Stimulated activated CD8-positive, alpha-beta memory T cell treated with anti-CD3 and anti-CD28 coated beads, Interleukin-7, amount 100 ng/mL, for 48 hours (primary cell): Measurements from ENCODE around the gene COL13A1.

ENCODE experiments used
- DNase-seq, 2 donors: peaks; one replicate each; pipeline ENCODE4 v3.0.0-alpha.2; 2020; ENCODE audit warnings: low read depth in 1 of 2; ENCODE audit errors: extremely low read depth in 1 of 2

Gene COL13A1

DNA sequence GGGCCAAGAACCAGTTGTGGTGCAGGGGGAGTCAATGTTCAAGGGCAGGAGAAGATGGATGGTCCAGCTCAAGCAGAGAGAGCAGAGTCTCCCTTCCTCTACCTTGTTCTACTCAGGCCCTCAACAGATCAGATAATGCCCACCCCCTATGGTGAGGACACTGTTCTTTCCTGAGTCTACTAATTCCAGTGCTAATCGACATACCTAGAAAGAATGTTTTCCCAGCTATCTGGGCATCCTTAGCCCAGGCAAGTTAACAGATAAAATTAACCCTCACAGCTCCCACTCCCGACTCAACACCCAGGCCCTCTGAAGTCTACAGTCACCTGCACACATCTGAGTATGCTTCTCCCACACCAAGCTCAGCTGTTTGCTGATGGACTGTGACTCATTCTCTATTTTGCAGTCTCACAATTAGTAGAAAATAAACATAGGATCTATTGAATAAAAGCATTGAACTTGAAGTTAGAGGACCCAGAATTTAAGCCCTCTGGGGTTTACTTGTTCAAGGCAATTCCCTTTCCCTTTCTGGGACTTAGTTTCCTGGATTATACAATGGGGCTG lies 17.1 kb downstream of the COL13A1 start:
- no peak for DNase-seq

DNA sequence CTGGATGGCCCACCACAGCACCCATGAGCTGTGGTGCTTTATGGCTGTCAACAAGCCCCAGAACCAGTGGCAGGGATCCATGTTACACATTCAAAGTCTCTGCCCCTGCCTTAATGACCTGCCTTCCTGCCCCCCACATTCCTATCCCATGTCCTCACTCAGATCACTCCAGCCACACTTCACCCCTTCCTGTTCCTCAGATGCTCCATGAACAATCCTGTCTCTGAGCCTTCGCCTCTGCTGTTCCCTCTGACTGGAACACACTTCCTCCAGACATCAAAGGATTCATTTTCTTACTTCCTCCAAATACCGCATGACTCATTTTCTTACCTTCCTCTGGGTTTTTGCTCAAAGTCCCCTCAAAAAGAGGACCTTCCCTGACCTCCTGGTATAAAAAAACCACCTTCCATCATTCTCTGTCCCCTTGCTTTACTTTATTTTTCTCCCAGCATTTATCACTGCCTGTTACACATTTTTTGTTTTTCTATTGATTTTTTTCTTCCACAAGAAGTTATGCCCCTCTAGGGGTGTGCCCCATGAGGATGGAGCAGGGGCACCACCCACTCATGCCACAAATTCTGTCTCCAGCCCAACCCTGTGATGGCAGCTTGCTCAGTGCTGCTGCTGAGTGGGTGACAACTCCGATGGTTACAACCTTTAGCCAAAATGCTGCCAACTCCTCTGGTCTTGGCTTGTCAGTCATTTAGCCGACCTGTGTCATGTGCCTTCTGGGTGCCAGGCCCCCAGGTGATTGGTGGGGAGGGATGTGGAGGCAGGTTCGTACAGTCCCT lies 18.2 kb downstream of the COL13A1 start:
- DNase-seq: no peak

DNA sequence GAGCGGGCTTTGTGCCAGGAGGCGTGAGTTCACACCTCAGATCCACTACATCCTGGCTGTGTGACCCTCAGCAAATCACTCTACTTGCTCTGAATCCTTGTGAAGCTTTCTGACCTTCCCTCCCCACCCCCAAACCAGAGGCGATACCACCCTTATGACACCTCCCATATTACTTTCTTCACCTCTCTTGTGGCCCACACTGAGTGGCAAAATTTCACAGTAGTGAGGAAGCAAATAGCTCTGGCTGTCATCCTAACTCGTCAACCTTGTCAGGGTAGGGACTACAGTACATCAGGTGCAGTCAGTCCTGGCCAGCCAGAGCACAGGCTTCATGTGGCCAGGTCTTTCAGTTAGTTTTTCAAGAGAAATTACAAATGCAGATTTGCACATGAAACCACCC lies 19.1 kb downstream of the COL13A1 start:
- no peak for DNase-seq

DNA sequence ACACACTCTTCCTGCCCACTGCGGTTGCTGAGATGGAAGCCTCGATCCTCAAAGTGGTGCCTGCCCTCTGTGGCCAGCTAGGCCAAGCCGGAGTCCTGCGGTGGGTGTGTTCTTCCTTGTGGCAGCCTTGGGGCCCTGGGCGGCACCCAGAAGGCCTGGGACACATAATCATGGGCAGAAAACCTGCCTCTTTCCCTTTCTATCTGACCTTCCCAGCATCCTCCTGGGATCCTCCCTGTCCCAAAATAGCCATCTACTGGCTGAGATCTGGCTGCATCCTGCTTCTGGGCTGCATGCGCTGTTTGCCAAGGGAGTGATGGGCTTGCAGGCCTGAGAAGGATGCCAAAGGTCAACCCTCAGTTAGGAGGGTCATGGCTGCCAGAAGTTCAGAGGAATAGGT lies 23.9 kb downstream of the COL13A1 start:
- no peak for DNase-seq

DNA sequence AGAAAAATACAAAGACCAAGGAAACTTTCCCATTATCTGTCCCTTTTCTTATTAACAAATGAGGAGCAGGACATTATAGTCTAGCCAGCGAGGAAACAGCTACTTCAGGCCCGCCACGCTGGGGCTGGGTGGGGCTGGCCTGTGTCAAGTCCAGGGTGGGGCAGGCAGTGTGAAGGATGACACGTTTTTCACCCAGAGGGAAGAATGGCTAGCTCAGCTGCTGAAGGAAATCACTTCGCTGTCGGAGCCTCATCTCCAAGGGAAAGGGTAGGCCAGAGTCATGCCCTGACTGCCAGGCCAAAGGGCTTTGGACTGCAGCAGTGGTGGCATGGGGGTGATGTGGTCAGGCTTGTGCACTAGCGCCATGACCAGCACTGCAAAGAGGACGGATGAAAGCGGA lies 24.4 kb downstream of the COL13A1 start:
- no peak for DNase-seq

DNA sequence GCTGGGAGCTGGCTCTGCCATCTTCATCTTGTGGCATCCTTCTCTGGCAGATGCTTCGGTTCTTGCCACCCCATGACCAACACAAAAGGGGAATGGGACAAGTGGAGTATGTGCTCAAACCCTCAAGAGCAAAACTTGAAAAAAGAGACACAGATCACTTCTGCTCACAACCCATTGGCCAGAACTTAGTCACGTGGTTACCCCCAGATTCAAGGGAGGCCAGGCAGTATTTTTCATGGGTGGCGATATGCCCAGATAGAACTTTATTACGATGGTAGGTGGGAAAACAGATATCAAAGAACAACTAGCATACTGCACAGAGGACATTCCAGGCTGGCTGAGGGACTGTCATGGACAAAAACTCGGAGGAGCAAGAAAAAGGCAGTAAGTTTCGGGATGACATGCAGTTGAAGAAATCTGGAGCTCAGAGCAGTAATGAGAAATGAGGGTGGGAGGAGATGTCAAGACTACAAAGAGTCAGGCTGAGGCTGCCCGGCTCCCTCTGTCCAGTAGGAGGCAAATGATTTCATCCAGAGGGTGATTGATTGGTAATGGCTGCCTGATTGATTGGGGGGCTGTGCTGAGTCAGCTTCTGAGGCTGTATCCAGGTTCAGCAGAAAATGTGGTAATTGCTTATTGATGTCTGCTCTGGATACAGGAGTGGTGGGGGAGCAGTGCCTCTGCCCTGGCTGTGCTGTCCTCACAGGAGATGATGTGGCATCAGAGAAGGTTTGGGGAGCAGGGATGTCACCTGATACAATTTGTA lies 25.3 kb downstream of the COL13A1 start:
- DNase-seq: no peak

DNA sequence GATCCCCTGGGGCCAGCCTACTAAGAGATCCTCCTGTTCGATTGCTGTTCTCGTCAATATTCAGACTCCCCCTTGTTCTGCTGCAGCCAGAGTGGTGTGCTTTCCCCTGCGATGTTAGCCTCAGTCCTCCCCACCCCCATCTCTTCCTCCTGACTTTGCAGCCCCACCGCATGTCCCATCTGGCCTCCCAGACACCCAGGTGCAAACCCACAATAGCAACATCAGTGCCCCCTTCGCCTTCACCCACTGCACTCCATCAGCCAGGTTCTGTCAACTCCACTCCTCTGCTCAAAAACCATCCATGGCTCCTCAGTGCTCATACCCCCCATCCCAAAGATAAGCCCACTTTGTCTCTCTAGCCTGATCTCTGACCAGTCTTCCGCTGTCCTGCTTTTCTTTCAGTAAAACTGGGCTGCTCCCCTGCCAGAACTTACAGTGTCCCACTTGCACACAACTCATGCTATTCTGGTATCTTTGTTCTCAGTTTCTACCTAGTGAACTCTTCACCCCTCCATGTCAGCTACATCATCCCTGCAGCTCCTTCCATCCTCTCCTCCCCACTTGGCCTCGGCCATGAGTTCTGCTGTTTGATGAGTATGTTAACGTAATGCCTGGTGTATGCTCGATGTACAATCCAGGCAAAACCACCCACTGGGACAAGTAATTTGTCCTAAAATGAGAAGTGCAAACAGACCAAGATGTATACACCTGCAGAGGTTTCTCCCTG lies 26.6 kb downstream of the COL13A1 start:
- DNase-seq: no peak

DNA sequence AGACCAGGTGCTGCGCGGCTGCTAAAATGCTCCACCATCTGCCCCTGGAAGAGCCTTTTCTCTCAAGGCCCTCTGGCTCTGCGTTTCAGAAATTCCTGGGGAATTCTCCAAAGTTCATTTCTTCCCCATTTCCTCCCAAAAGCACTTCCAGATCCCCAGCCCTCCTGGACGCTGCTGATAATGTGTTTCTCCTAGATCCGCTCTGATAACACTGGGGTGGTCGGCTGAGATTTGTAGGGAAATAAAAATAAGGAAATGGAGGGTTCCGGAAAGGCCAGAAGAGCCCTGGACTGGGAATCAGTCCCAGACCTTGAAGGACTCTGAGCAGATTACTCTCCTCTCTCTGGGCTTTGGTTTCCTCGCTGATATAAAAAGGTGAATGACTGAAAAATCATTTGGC lies 28.1 kb downstream of the COL13A1 start:
- no peak for DNase-seq

DNA sequence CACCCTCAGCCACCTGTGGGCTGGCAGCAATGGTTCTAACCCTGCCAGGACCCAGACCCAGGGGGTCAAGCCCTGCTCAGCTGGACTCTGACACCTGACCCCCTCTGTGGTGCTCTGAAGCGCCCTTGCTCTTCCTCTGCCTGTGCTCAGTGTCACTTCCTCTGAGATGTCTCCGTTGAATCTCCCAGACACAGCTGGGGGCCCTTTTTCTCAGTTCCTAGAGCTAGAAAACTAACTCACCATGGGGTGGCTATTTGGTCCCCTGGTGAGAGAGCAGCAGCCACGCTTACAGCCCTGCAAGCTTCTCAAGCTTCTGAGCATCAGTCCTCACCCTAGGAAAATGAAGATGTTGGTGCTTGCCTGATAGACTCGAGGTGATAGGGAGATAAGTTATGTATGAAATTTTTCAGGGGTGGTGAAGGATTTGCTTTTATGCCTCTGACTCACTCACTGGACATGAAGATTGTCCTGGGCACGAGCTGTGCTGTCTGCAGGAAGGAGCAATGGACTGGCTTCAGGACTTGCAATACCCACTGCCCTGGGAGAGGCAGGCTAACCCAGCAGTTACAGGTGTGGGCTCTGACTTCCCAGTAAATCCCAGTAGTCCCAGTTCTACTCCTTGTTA lies 29.6 kb downstream of the COL13A1 start:
- no peak for DNase-seq

DNA sequence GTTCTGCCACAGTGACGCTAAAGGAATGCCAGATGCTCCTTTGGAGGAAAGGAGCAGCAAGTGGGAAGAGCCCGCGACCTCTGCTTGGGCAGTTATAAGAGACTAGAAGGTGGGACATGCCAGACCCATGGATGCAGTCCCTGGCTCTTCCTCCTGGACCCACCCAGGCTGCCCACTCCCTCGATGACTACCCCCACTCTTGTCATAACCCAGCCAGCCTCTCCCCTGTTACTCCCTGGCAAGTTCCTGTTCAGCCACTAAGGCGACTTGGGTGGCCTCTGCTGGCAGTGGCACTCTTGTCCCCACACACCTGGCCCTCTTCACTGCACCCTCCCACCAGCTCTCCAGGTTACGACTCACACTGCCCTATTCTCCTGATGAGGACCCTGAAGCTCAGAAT lies 33.5 kb downstream of the COL13A1 start:
- no peak for DNase-seq

DNA sequence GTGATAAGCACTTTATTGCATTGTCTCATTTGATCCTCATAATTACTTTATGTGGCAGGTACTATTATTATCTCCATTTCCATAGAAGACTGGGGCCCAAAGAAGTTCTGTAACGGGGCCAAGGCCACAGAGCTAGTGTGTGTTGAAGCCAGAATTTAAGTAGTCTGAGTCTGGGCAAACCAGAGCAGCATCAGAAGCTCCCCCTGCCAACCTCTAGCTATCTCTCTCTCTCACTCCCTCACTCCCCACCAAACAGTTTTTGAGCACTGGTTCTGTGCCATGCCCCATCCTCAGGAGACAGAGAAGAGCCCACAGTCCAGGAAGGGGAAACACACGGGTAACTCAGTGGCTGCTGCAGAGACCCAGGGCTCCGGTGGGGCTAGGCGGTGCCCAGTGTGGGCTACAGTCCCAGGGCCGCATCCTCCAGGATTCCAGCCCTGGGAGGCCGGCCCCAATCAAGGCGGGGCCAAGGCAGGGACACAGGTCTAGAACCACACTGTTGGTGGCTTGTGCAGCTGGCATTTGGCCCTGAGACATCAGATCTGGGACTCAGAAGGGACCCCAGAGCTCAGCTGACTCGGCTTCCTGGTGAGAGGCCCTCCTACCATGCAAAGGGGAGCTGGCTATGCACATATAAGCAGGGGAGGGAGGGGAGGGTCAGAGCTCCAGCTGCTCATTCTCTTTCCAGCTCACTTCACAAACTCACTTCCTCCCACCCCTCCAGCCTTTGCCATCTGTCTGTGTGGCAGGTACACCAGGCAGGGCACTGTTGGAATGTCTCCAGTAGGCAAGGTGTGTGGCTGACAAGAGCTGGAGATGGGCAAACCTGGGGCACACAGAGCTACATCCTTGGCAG lies 34.4 kb downstream of the COL13A1 start:
- DNase-seq: no peak

DNA sequence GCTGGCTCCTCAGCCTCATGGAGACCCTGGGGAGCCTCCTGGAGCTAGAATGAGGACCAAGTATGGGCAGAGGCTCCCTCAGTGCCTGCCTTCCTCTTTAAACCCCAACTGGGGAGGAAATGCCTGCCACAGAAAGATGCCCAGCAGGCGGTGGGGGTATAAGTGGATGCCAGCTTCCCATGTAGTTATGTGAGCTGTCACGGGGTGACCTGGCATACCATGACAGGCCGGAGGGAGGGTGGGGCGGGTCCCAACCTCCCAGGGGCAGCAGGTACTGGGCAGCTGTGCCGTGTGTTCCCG lies 35.0 kb downstream of the COL13A1 start:
- DNase-seq: no peak

DNA sequence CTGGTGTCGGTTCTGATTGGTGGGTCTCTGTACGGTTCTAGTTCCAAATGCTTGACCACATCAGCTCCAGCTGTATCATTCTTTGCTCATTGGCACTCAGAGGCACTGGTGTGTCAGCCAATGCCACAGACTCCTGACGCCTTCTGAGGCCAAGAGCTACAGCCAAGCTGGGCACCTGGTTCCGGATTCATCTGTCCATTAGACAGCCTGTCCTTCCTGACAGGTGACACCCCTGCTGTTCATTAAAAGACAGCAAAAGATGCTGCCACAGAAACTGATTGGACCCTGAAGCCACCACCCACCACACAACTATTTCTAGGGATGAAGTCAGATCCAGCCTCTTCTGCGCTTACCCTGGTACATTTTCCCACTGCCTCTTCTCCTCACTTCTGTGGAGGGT lies 35.6 kb downstream of the COL13A1 start:
- DNase-seq: no peak

DNA sequence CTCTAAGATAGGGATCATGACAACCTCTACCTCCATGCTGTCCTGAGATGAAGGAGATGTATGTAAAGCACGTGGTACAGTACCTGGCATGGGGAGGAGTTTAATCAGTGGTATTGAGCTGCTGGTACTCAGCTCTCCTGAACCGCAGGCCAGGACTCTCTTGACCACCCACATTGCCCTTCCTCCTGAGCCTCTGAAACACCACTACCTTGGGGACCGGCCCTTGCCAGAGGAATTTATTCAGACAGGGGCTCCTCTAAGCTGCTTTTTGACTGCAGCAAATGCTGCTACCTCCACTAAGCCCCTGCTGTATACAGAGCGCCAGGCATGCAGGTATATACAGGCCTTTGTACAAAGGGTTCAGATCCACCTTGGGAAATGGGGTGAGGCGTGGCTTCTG lies 36.7 kb downstream of the COL13A1 start:
- no peak for DNase-seq

DNA sequence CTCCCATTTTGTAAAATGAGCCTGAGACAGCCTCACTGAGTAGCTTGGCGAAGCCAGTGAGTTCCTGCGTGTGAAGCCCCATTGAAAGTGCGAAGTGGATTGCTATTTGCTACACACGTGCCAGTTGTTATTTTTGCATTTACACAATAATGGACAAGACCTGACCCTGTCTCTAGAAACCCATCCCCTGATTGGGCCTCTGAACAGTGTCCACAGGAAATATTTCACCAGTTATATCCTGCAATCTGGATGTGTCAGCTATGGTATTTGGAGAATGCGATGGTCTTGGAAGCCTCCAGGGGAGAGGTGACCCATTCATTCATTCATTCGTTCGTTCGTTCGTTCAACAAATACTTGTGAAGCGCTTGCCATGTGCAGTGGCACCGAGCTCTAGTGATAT lies 37.1 kb downstream of the COL13A1 start:
- DNase-seq: no peak

DNA sequence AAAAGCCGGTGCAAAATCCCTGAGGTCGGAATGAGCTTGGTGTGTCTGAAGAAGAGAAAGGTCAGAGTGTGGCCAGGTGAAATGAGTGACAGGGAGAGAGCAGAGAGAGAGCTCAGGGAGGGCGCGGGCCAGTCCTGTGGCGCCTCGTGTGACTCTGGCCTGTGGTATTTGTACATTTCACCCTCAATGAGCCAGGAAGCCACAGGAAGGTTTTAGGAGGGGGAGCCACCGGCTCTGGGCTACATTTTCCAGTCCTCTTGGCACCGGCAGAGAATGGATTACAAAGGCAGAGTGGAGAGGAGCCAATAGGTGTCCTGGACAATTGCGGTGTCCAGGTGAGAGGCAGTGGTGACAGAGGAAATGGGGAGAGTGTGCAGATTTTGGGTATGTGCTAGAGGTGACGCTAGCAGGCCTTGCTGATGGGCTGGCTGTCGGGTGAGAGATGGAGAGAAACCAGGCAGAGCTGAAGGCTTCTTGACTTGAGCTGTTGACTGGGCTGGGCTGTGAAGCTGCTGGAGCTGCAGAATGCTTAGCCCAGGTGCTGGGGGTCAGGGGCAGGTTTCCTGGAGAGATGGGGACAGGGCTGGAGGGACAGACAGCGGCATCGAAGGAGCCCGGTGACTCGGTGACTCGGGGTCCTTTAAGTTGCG lies 38.1 kb downstream of the COL13A1 start:
- DNase-seq: no peak

DNA sequence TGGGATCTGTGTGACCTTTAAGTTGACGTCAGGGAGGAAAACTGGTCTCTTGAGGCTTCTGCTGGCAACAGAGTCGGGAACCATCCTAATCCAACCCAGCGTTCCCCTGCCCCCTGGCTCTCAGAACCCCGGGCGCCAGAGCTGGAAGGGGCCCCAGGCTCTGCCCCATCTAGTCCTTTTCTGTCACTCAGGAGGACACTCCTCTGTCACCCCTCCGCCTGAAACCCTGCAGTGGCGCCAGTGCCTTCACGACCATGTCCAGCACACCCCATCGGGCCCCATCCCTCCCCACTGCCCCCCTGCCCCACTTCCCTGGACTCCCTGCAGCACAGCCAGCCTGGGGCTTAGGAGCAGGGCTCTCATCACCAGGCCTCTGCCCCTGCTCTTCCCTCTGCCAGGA lies 39.1 kb downstream of the COL13A1 start:
- DNase-seq: no peak

DNA sequence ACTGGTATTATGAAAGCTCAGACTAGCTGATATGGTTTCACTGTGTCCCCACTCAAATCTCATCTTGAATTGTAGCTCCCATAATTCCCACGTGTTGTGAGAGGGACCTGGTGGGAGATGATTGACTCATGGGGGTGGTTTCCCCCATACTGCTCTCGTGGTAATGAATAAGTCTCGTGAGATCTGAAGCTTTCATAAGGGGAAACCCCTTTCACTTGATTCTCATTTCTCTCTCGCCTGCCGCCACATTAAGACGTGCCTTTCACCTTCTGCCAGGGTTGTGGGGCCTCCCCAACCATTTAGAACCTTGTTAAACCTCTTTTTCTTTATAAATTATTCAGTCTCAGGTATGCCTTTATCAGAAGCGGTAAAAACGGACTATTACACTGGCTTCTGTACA lies 40.3 kb downstream of the COL13A1 start:
- DNase-seq: no peak

DNA sequence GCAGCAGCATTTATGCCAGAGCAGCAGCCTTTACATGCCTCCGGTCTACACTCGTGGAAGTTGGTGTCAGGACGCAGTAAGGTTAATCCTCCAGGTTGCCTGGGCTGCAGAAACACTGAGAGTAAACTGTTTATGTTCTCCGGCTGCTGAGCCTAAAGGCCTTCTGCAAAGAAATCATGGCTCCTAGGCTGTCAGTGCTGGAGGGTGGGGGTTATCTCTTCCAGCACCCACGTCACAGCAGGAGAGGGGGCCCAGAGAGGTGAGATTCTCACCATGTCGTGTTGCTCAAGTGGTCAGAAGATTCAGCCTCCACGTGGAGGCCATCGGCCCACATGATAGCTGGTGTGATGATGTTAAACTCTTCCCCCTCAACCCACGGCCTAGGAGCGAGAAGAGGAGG lies 41.2 kb downstream of the COL13A1 start:
- no peak for DNase-seq

DNA sequence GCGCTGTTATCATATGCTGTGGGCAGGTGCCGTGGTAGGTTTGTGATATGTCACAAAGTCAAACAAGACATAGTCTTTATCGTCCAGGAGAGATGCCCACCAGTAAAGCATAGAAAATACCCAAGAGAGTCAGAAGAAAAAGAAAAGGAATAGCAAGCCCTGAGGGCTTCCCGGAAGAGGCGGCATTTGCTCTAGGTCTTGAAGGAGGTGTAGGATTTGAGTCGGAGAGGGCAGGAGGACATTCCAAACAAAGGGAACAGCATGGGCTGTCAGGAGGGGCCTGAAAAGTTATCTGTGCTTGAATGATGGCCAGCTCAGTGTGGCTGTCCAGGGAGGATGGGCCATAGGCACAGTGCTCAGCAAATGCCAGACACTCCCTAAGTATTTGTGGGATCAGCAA lies 42.2 kb downstream of the COL13A1 start:
- DNase-seq: no peak
